ENCODE measurements around the gene DTNBP1. TPM values are rescaled to one million over a fixed set of nuclear protein-coding genes. Genes with fewer than 3 reads are reported as not detected.

DTNBP1 gene
- total and polyA plus RNA-seq, 2 of the 8 experiments (the other 6 are each of a cell fraction or from before 2014, with no cell fraction given), result 13.5 to 22.1 TPM

DNA sequence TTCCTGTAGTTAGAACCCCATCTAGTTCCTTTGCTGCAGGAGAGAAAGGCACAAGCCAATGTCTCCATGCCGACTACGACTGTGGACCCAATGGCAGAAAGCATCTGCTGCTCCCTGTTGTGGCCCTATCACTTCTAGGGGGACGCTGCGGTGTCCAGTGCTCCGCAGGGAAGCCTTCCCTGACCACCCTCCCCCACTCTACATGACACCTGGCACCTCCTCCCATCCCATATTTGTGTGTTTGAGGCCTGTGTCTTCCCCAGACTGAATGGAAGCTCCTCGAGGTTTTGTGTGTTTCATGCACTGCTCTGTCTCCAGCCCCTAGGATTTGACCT, 159.5 kb downstream of the DTNBP1 start:
- peaks cover 0 to 100% of the 10 kb centered on the region in 2 experiments; a peak in 3 of 4 replicates for H3K79me2 ChIP-seq (ENCODE audit: control insufficient read depth in 1 of 2, insufficient read depth in 2 of 2, low read length in 2 of 2)

More for the DNA sequence above, 159.5 kb downstream of the DTNBP1 start:
- H3K36me3 ChIP-seq (ENCODE audit: control insufficient read depth in 2 of 4, insufficient read depth in 4 of 4, low read length in 3 of 4), result peaks cover 46 to 97% (median 82%) of the 10 kb centered on the region in 4 experiments
- no peak overlapping the region for H2BK12ac ChIP-seq (ENCODE audit: low read depth, low read length)
- H4K5ac ChIP-seq (ENCODE audit: insufficient read length, low read depth, low read length), result no peak overlapping the region
- H3K27me3 ChIP-seq (replicated peaks in 1 of 4; ENCODE audit: control insufficient read depth in 3 of 4, extremely low read depth in 1 of 4, insufficient read depth in 3 of 4, low read length in 3 of 4), result no peaks in the 10 kb centered on the region; a peak in 2 of 7 replicates
- CTCF ChIA-PET (ENCODE audit: partially characterized antibody), result interaction anchor here (0.7 to 2.3 kb wide), 4 partner anchors 10 to 117 kb away, joined by 3 to 9 read pairs (median 5); no protein-coding TSS in a partner anchor
- POLR2A ChIA-PET (ENCODE audit: partially characterized antibody), result interaction anchor here (0.7 to 2.6 kb wide), 3 partner anchors 10 to 19 kb away, joined by 3 to 7 read pairs (median 3); no protein-coding TSS in a partner anchor
- H3K23ac ChIP-seq (ENCODE audit: insufficient read length), result no peak overlapping the region
- no peak overlapping the region for H3K18ac ChIP-seq (ENCODE audit: extremely low read depth, low read length)
- FAIRE-seq, result no peak
- H3K23me2 ChIP-seq (ENCODE audit: low read depth, low read length), result no peaks in the 10 kb centered on the region; the same call in 1 of the 2 replicates
- no peak overlapping the region for H2BK120ac ChIP-seq (replicated peaks; ENCODE audit: low read depth, low read length)
- no peaks in the 10 kb centered on the region for H3K9me3 ChIP-seq (ENCODE audit: insufficient read depth in 2 of 2, low read depth in 1 of 2, low read length in 1 of 2)
- no peak overlapping the region for H3K27ac ChIP-seq (ENCODE audit: low read depth, low read length)
- no peak overlapping the region for H2AK5ac ChIP-seq (ENCODE audit: low read depth, low read length)
- peaks cover 51 to 56% of the 10 kb centered on the region in 2 experiments for H4K20me1 ChIP-seq (replicated peaks in 1 of 2; ENCODE audit: control insufficient read depth in 1 of 2, insufficient read depth in 2 of 2, low read length in 2 of 2)
- no peak overlapping the region for H3K56ac ChIP-seq (replicated peaks; ENCODE audit: insufficient read length, low read depth, low read length)
- no peak overlapping the region for H3K9ac ChIP-seq (replicated peaks in 1 of 4; ENCODE audit: extremely low read depth in 1 of 4, low read depth in 3 of 4, low read length in 3 of 4)
- H3K4me1 ChIP-seq (replicated peaks in 1 of 4; ENCODE audit: control insufficient read depth in 3 of 4, insufficient read depth in 4 of 4, low read length in 3 of 4), result peaks cover 0 to 12% (median 5%) of the 10 kb centered on the region in 4 experiments; a peak in 6 of 7 replicates
- H3K14ac ChIP-seq (ENCODE audit: insufficient read length), result no peak overlapping the region
- H4K91ac ChIP-seq (replicated peaks; ENCODE audit: insufficient read length, low read length), result no peak overlapping the region
- TF ChIP-seq SP1 (IDR thresholded peaks at IDR 0.05; ENCODE audit: low read depth, low read length) (no peak), HDAC2 (IDR thresholded peaks at IDR 0.05; ENCODE audit: borderline replicate concordance in 1 of 2, low read depth in 2 of 2, low read length in 2 of 2) (no peak), RNF2 (IDR thresholded peaks at IDR 0.05; ENCODE audit: borderline replicate concordance, low read depth, low read length, missing control alignments, poor library complexity, severe bottlenecking) (no peak), CREB1 (IDR thresholded peaks at IDR 0.05) (no peak), ZNF274 (IDR thresholded peaks at IDR 0.05; ENCODE audit: borderline replicate concordance, extremely low read depth, low read length) (no peak), NRF1 (IDR thresholded peaks at IDR 0.05; ENCODE audit: low read depth, low read length) (no peak), KDM4A (IDR thresholded peaks at IDR 0.05; ENCODE audit: low read depth, low read length, severe bottlenecking) (no peak), KDM1A (IDR thresholded peaks at IDR 0.05; ENCODE audit: borderline replicate concordance, low read length) (no peak), EGR1 (IDR thresholded peaks at IDR 0.05; ENCODE audit: borderline replicate concordance, low read depth, low read length) (no peak), SUZ12 (IDR thresholded peaks at IDR 0.05; ENCODE audit: low read length) (no peak)
- TF ChIP-seq, protein P1, sequence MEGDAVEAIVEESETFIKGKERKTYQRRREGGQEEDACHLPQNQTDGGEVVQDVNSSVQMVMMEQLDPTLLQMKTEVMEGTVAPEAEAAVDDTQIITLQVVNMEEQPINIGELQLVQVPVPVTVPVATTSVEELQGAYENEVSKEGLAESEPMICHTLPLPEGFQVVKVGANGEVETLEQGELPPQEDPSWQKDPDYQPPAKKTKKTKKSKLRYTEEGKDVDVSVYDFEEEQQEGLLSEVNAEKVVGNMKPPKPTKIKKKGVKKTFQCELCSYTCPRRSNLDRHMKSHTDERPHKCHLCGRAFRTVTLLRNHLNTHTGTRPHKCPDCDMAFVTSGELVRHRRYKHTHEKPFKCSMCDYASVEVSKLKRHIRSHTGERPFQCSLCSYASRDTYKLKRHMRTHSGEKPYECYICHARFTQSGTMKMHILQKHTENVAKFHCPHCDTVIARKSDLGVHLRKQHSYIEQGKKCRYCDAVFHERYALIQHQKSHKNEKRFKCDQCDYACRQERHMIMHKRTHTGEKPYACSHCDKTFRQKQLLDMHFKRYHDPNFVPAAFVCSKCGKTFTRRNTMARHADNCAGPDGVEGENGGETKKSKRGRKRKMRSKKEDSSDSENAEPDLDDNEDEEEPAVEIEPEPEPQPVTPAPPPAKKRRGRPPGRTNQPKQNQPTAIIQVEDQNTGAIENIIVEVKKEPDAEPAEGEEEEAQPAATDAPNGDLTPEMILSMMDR (IDR thresholded peaks at IDR 0.05; ENCODE audit: control extremely low read depth in 1 of 3, insufficient read depth in 1 of 3, low read depth in 1 of 3, low read length in 3 of 3), result no peak
- peaks cover 33% of the 10 kb centered on the region for H3K79me1 ChIP-seq (ENCODE audit: low read depth, low read length)
- DNase-seq (ENCODE audit: low read depth in 1 of 2, low spot score in 2 of 2), result no peak
- no peak overlapping the region for H4K8ac ChIP-seq (ENCODE audit: extremely low read depth, insufficient read depth, low read length)
- no peak overlapping the region for H3K4me2 ChIP-seq (ENCODE audit: insufficient read depth in 1 of 2, low read depth in 2 of 2, low read length in 2 of 2)
- H3K4ac ChIP-seq (replicated peaks; ENCODE audit: insufficient read length, low read depth, low read length), result no peak overlapping the region
- H2BK5ac ChIP-seq (ENCODE audit: low read depth, low read length), result no peak overlapping the region
- H2BK15ac ChIP-seq (ENCODE audit: low read length), result no peak overlapping the region
- H2BK20ac ChIP-seq (ENCODE audit: low read length), result no peak overlapping the region
- no peak overlapping the region for H2AFZ ChIP-seq (ENCODE audit: low read length)
- no peak overlapping the region for H3K4me3 ChIP-seq (ENCODE audit: extremely low read depth in 1 of 4, insufficient read depth in 2 of 4, low read depth in 3 of 4, low read length in 4 of 4)
- 72% methylated on average over 6 of the region's 6 CpGs; no CpG with 5 or more reads in 1 of the 2 experiments for WGBS, 2 experiments (ENCODE audit: extremely low coverage in 1 of 2, insufficient coverage in 1 of 2, insufficient read length in 1 of 2, insufficient replicate concordance in 2 of 2, low coverage in 1 of 2, low lambda C conversion rate in 2 of 2, missing lambda C conversion rate in 1 of 2)
